Measurements from ENCODE around the gene GPR12. TPM values are rescaled to one million over a fixed set of nuclear protein-coding genes. Genes with fewer than 3 reads are reported as not detected.

Gene GPR12
- total RNA-seq, 4 donors from 2014 or later: under 0.01 to 0.63 (median 0.39) TPM; not detected in 1

GRCh38 chr13:26785838-26786630 is 25.4 kb upstream of the GPR12 start:
- peak in 1 of 2 donors; percentile 8 for DNase-seq (ENCODE audit: low spot score in 2 of 2)
- H3K4me3 ChIP-seq: peak overlapping the region in 2 of 4 donors; percentile 14 to 27
- peaks cover 0 to 3% (median 0%) of the 10 kb centered on the region in 4 donors for H3K4me1 ChIP-seq
- no peak for TF ChIP-seq CTCF (IDR thresholded peaks at IDR 0.05)
- TF ChIP-seq POLR2A (IDR thresholded peaks at IDR 0.05): no peak
- TF ChIP-seq EP300 (IDR thresholded peaks at IDR 0.05): no peak
- H3K9me3 ChIP-seq: peaks cover 0 to 16% (median 0%) of the 10 kb centered on the region in 4 donors
- no peaks in the 10 kb centered on the region for H3K27me3 ChIP-seq
- H3K27ac ChIP-seq: no peak overlapping the region
- no peaks in the 10 kb centered on the region for H3K36me3 ChIP-seq
- 26 to 33% methylated on average over 17 of the region's 17 CpGs for WGBS, 2 donors

GRCh38 chr13:26784704-26785639 is 24.4 kb upstream of the GPR12 start:
- 36 to 40% methylated on average over 17 to 18 of the region's 18 CpGs for WGBS, 2 donors

GRCh38 chr13:26780411-26780810 is 19.8 kb upstream of the GPR12 start:
- H3K36me3 ChIP-seq: no peaks in the 10 kb centered on the region
- no peak overlapping the region for H3K4me3 ChIP-seq
- no peak overlapping the region for H3K27ac ChIP-seq
- H3K27me3 ChIP-seq: no peaks in the 10 kb centered on the region
- no peaks in the 10 kb centered on the region for H3K4me1 ChIP-seq
- no peak for TF ChIP-seq POLR2A (IDR thresholded peaks at IDR 0.05)
- no peak for DNase-seq (ENCODE audit: low spot score in 2 of 2)
- 75 to 79% methylated on average over 4 of the region's 4 CpGs for WGBS, 2 donors
- peaks cover 0 to 16% (median 0%) of the 10 kb centered on the region in 4 donors for H3K9me3 ChIP-seq

More at GRCh38 chr13:26784704-26785639, 24.4 kb upstream of the GPR12 start:
- peaks cover 0 to 3% (median 0%) of the 10 kb centered on the region in 4 donors for H3K4me1 ChIP-seq
- no peak overlapping the region for H3K27ac ChIP-seq
- H3K4me3 ChIP-seq: peak overlapping the region in 2 of 4 donors; percentile 14 to 27
- DNase-seq (ENCODE audit: low spot score in 2 of 2): peak in 1 of 2 donors; percentile 13
- H3K27me3 ChIP-seq: no peaks in the 10 kb centered on the region
- H3K36me3 ChIP-seq: no peaks in the 10 kb centered on the region
- peaks cover 0 to 16% (median 0%) of the 10 kb centered on the region in 4 donors for H3K9me3 ChIP-seq
- TF ChIP-seq EP300 (IDR thresholded peaks at IDR 0.05) (peak in 1 of 2 donors; percentile 29), POLR2A (IDR thresholded peaks at IDR 0.05) (no peak), CTCF (IDR thresholded peaks at IDR 0.05) (no peak)

GRCh38 chr13:26779321-26779720 is 18.7 kb upstream of the GPR12 start:
- Histone ChIP-seq H3K27me3 (no peaks in the 10 kb centered on the region), H3K4me3 (no peak overlapping the region), H3K36me3 (no peaks in the 10 kb centered on the region), H3K9me3 (peaks cover 0 to 16% (median 0%) of the 10 kb centered on the region in 4 donors), H3K27ac (no peak overlapping the region), H3K4me1 (no peaks in the 10 kb centered on the region)
- no peak for DNase-seq (ENCODE audit: low spot score in 2 of 2)
- 69 to 74% methylated on average over 4 of the region's 4 CpGs for WGBS, 2 donors
- TF ChIP-seq CTCF (IDR thresholded peaks at IDR 0.05): no peak
- TF ChIP-seq EP300 (IDR thresholded peaks at IDR 0.05): no peak
- TF ChIP-seq POLR2A (IDR thresholded peaks at IDR 0.05): no peak

GRCh38 chr13:26772531-26772930 is 11.9 kb upstream of the GPR12 start:
- Histone ChIP-seq H3K4me3 (no peak overlapping the region), H3K27ac (no peak overlapping the region), H3K36me3 (no peaks in the 10 kb centered on the region), H3K27me3 (no peaks in the 10 kb centered on the region), H3K9me3 (no peaks in the 10 kb centered on the region), H3K4me1 (no peaks in the 10 kb centered on the region)
- 80 to 91% methylated on average over 5 of the region's 5 CpGs for WGBS, 2 donors
- no peak for TF ChIP-seq CTCF (IDR thresholded peaks at IDR 0.05)
- TF ChIP-seq EP300 (IDR thresholded peaks at IDR 0.05): no peak
- TF ChIP-seq POLR2A (IDR thresholded peaks at IDR 0.05): no peak
- DNase-seq (ENCODE audit: low spot score in 2 of 2): no peak
